ENCODE measurements around the gene CDC25B.

Gene CDC25B

DNA sequence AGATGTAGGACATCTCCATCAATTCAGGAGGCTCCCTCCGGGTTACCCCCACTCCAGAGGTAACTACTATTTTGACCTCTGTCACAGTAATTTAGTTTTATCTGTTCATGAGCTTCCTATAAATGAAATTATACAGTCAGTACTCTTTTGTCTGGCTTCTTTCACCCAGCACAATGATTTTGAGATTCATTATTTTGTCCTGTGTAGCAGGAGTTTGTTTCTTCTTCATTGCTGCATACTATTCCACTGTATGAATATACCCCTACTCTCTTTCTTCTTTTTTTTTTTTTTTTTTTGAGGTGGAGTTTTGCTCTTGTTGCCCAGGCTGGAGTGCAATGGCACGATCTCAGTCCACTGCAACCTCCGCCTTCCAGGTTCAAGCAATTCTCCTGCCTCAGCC is 12.4 kb downstream of the CDC25B start:
- Histone ChIP-seq H4K8ac (ENCODE audit: low read length) (no peak overlapping the region), H3K36me3 (ENCODE audit: control insufficient read depth in 1 of 2, insufficient read depth in 2 of 2, low read depth in 1 of 2, low read length in 2 of 2) (peaks cover 22 to 27% of the 10 kb centered on the region in 2 experiments), H3K27me3 (ENCODE audit: control insufficient read depth in 1 of 2, insufficient read depth in 1 of 2, low read length in 2 of 2) (no peaks in the 10 kb centered on the region), H3K4me1 (ENCODE audit: control insufficient read depth, insufficient read depth, low read depth, low read length) (peaks cover 27% of the 10 kb centered on the region), H3K18ac (ENCODE audit: low read depth in 1 of 2, low read length in 2 of 2) (peak overlapping the region in 1 of 2 experiments; percentile 88), H3K4me2 (ENCODE audit: low read length, poor library complexity, severe bottlenecking) (no peak overlapping the region), H3K9me3 (ENCODE audit: control insufficient read depth, low read length) (no peaks in the 10 kb centered on the region), H4K91ac (ENCODE audit: low read length) (peak overlapping the region; percentile 81), H2BK120ac (ENCODE audit: low read depth, low read length) (no peak overlapping the region), H3K9ac (ENCODE audit: low read length) (peak overlapping the region; percentile 90), H3K27ac (ENCODE audit: low read length, poor library complexity, severe bottlenecking) (peak overlapping the region; percentile 82), H2BK12ac (ENCODE audit: low read length in 2 of 2) (peak overlapping the region in 1 of 2 experiments; percentile 67), H3K14ac (ENCODE audit: low read length in 2 of 2) (no peak overlapping the region), H3K23ac (ENCODE audit: low read length in 2 of 2) (no peak overlapping the region), H2AK5ac (ENCODE audit: low read length, severe bottlenecking) (peak overlapping the region; percentile 87), H3K4me3 (ENCODE audit: insufficient read depth in 1 of 2, low read depth in 1 of 2, low read length in 2 of 2) (peak overlapping the region in 1 of 2 experiments; percentile 49), H2BK5ac (ENCODE audit: low read depth, low read length, poor library complexity, severe bottlenecking) (no peak overlapping the region), H3K79me1 (replicated peaks; ENCODE audit: low read length, poor library complexity, severe bottlenecking) (no peaks in the 10 kb centered on the region), H3K4ac (ENCODE audit: low read depth in 1 of 2, low read length in 2 of 2) (peak overlapping the region in 1 of 2 experiments; percentile 98), H2AFZ (ENCODE audit: low read depth, low read length) (no peak overlapping the region), H2BK15ac (ENCODE audit: low read depth, poor library complexity, severe bottlenecking) (no peak overlapping the region)
- DNase-seq, result no peak
- 95% methylated on average over 2 of the region's 3 CpGs for WGBS

DNA sequence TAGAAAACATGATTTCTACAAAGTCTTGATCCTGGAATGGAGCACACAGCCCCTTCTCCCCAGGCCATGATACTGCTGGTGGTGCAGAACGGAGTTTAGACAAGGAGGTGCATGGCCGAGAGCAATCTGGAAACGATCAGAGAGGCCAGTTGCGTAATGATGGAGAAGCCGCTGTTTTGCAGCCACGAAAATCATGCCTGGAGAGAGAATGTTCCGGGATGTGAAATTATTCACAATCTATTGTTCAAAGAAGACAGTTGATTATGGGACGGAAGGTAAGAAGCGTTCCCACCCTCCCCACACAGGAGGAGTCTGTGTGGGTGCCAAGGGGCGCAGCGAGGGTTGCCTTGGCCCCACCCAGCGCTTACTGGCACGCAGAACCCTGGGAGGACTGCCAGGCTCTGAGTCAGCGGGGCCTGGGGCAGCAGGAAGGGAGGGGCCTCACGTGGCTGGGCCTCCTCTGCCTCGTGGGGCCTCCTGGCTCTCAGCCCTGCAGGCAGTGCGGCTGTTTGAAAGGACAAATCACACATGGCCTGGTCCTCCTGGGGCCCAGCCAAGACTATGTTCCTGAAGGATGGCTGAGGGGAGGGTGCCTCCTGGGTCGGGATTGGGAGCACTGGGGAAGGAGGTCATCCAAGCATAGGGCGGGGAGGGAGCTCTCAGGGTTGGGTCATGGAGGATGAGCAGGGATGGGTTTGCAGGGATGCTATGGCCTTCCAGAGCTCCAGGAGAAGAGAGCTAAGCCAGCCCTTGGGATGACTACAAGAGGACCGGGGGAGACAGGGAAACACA is 15.6 kb downstream of the CDC25B start:
- Histone ChIP-seq H3K14ac (ENCODE audit: low read length in 2 of 2) (no peak overlapping the region), H3K4me2 (ENCODE audit: low read length, poor library complexity, severe bottlenecking) (peak overlapping the region; percentile 39), H2BK5ac (ENCODE audit: low read depth, low read length, poor library complexity, severe bottlenecking) (peak overlapping the region; percentile 66), H4K8ac (ENCODE audit: low read length) (peak overlapping the region; percentile 88), H3K9ac (ENCODE audit: low read length) (peak overlapping the region; percentile 90), H3K4me1 (ENCODE audit: control insufficient read depth, insufficient read depth, low read depth, low read length) (peaks cover 20% of the 10 kb centered on the region), H2BK12ac (ENCODE audit: low read length in 2 of 2) (peak overlapping the region; percentile 32 to 99), H3K79me1 (replicated peaks; ENCODE audit: low read length, poor library complexity, severe bottlenecking) (no peaks in the 10 kb centered on the region), H2BK15ac (ENCODE audit: low read depth, poor library complexity, severe bottlenecking) (no peak overlapping the region), H3K27ac (ENCODE audit: low read length, poor library complexity, severe bottlenecking) (peak overlapping the region; percentile 79), H3K9me3 (ENCODE audit: control insufficient read depth, low read length) (no peaks in the 10 kb centered on the region), H2AFZ (ENCODE audit: low read depth, low read length) (no peak overlapping the region), H3K18ac (ENCODE audit: low read depth in 1 of 2, low read length in 2 of 2) (peak overlapping the region; percentile 63 to 98), H2BK120ac (ENCODE audit: low read depth, low read length) (peak overlapping the region; percentile 93), H2AK5ac (ENCODE audit: low read length, severe bottlenecking) (peak overlapping the region; percentile 98), H3K36me3 (ENCODE audit: control insufficient read depth in 1 of 2, insufficient read depth in 2 of 2, low read depth in 1 of 2, low read length in 2 of 2) (no peaks in the 10 kb centered on the region), H3K4me3 (ENCODE audit: insufficient read depth in 1 of 2, low read depth in 1 of 2, low read length in 2 of 2) (peak overlapping the region in 1 of 2 experiments; percentile 76), H3K27me3 (ENCODE audit: control insufficient read depth in 1 of 2, insufficient read depth in 1 of 2, low read length in 2 of 2) (no peaks in the 10 kb centered on the region), H3K23ac (ENCODE audit: low read length in 2 of 2) (no peak overlapping the region), H3K4ac (ENCODE audit: low read depth in 1 of 2, low read length in 2 of 2) (peak overlapping the region; percentile 73 to 99), H4K91ac (ENCODE audit: low read length) (peak overlapping the region; percentile 99)
- peak; percentile 99 for DNase-seq
- WGBS, result 13% methylated on average over 18 of the region's 20 CpGs

DNA sequence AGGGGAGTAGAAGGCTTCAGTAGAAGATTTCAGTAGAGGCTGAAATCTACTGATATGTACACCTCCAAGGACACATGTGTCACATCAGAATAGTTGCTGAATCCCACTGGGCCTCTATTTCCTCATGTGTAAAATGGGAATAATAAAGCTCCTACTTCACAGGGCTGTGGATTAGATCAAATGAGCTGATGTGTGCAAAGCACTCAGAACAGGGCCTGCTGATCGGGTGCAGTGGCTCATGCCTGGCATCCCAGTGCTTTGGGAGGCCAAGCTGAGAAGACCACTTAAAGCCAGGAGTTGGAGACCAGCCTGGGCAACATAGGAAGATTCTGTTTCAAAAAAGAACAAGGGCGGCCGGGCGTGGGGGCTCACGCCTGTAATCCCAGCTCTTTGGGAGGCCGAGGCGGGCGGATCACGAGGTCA is 16.2 kb downstream of the CDC25B start:
- peaks cover 16% of the 10 kb centered on the region for H3K4me1 ChIP-seq (ENCODE audit: control insufficient read depth, insufficient read depth, low read depth, low read length)
- no peak for DNase-seq
- H3K14ac ChIP-seq (ENCODE audit: low read length in 2 of 2), result peak overlapping the region in 1 of 2 experiments; percentile 53
- peak overlapping the region; percentile 63 to 98 for H3K18ac ChIP-seq (ENCODE audit: low read depth in 1 of 2, low read length in 2 of 2)
- no peak overlapping the region for H3K4me2 ChIP-seq (ENCODE audit: low read length, poor library complexity, severe bottlenecking)
- H3K79me1 ChIP-seq (replicated peaks; ENCODE audit: low read length, poor library complexity, severe bottlenecking), result no peaks in the 10 kb centered on the region
- H2AK5ac ChIP-seq (ENCODE audit: low read length, severe bottlenecking), result peak overlapping the region; percentile 98
- 98% methylated on average over 8 of the region's 9 CpGs for WGBS
- H3K9ac ChIP-seq (ENCODE audit: low read length), result peak overlapping the region; percentile 73
- peak overlapping the region; percentile 79 for H3K27ac ChIP-seq (ENCODE audit: low read length, poor library complexity, severe bottlenecking)
- H2BK120ac ChIP-seq (ENCODE audit: low read depth, low read length), result peak overlapping the region; percentile 93
- no peak overlapping the region for H3K23ac ChIP-seq (ENCODE audit: low read length in 2 of 2)
- no peaks in the 10 kb centered on the region for H3K36me3 ChIP-seq (ENCODE audit: control insufficient read depth in 1 of 2, insufficient read depth in 2 of 2, low read depth in 1 of 2, low read length in 2 of 2)
- H4K8ac ChIP-seq (ENCODE audit: low read length), result peak overlapping the region; percentile 88
- H4K91ac ChIP-seq (ENCODE audit: low read length), result peak overlapping the region; percentile 99
- H2AFZ ChIP-seq (ENCODE audit: low read depth, low read length), result no peak overlapping the region
- peak overlapping the region; percentile 32 to 99 for H2BK12ac ChIP-seq (ENCODE audit: low read length in 2 of 2)
- peak overlapping the region; percentile 66 for H2BK5ac ChIP-seq (ENCODE audit: low read depth, low read length, poor library complexity, severe bottlenecking)
- H2BK15ac ChIP-seq (ENCODE audit: low read depth, poor library complexity, severe bottlenecking), result peak overlapping the region; percentile 100
- no peaks in the 10 kb centered on the region for H3K27me3 ChIP-seq (ENCODE audit: control insufficient read depth in 1 of 2, insufficient read depth in 1 of 2, low read length in 2 of 2)
- H3K4ac ChIP-seq (ENCODE audit: low read depth in 1 of 2, low read length in 2 of 2), result peak overlapping the region; percentile 73 to 99
- H3K4me3 ChIP-seq (ENCODE audit: insufficient read depth in 1 of 2, low read depth in 1 of 2, low read length in 2 of 2), result no peak overlapping the region
- no peaks in the 10 kb centered on the region for H3K9me3 ChIP-seq (ENCODE audit: control insufficient read depth, low read length)

Data from mesenchymal stem cell (in vitro differentiated cells and primary cell).